Measurements from ENCODE around the gene ATRX.

ATRX gene

DNA sequence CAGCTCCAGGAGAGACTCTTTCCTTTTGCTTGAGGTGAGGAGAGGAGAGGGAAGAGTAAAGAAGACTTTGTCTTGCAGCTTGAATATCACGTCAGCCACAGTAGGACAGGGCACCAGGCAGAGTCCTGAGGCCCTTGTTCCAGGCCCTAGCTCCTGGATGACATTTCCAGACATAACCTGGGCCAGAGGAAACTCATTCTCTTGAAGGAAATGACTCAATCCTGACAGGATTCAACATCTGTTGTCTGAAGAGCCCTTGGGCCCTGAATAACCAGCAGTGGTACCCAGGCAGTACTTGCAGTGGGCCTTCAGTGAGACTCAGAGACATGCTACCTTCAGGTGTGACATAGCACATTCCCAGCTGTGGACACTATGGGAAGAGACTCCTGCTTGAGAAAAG, 276.0 kb downstream of the ATRX start:
- no peaks in the 10 kb centered on the region for H3K4me1 ChIP-seq (ENCODE audit: control insufficient read depth, insufficient read depth, low read length)
- H3K36me3 ChIP-seq (ENCODE audit: control insufficient read depth in 2 of 2, insufficient read depth in 1 of 2, low read length in 2 of 2): peaks cover 3 to 54% of the 10 kb centered on the region in 2 experiments
- no peak for TF ChIP-seq KLF1 (tag by site-specific recombination; IDR thresholded peaks at IDR 0.05)
- no peak overlapping the region for H3K4me3 ChIP-seq (ENCODE audit: low read depth, low read length)
- H3K9me3 ChIP-seq (ENCODE audit: control insufficient read depth, insufficient read depth, low read depth, low read length): no peaks in the 10 kb centered on the region; the same call in 1 of the 2 replicates
- no peak overlapping the region for H3K27ac ChIP-seq (ENCODE audit: extremely low read depth, low read depth, low read length)
- CTCF ChIA-PET: no interaction called here
- POLR2A ChIA-PET: interaction anchor here (0.6 kb wide), 1 partner anchor 1004 kb away, joined by 3 read pairs; no protein-coding TSS in a partner anchor

DNA sequence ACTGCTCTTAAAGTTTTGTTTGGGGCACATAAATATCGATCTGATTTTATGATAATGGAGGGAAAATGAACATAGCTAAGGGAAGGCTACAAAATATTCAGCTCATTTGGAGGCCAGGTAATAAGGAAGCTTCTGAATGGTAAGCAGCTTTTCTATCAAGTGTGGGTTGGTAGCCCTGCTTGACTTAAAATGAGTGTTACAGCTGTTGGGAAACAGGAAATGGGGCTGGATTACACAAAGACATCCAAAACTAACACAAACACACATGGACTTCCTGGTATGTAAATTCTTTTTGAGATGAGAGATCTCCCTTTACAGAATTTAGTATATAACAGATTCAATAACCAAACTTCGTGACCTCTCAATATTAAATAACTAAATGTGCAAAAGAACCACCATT, 280.8 kb downstream of the ATRX start:
- ChIA-PET POLR2A (no interaction called here), CTCF (interaction anchor here (0.8 kb wide), 1 partner anchor 11 kb away, joined by 3 read pairs; no protein-coding TSS in a partner anchor)
- Histone ChIP-seq H3K36me3 (ENCODE audit: control insufficient read depth in 2 of 2, insufficient read depth in 1 of 2, low read length in 2 of 2) (peaks cover 3 to 25% of the 10 kb centered on the region in 2 experiments; a peak in 2 of 3 replicates), H3K27ac (ENCODE audit: extremely low read depth, low read depth, low read length) (no peak overlapping the region), H3K9me3 (ENCODE audit: control insufficient read depth, insufficient read depth, low read depth, low read length) (no peaks in the 10 kb centered on the region), H3K4me1 (ENCODE audit: control insufficient read depth, insufficient read depth, low read length) (0 out of 2 replicates have a peak, but pooled peaks cover 4% of the 10 kb centered on the region), H3K4me3 (ENCODE audit: low read depth, low read length) (no peak overlapping the region)
- TF ChIP-seq ZBTB8A (tag by site-specific recombination; IDR thresholded peaks at IDR 0.05) (no peak), ZNF248 (tag by site-specific recombination; IDR thresholded peaks at IDR 0.05) (no peak), ZNF555 (tag by site-specific recombination; conservative IDR thresholded peaks at IDR 0.05) (no peak), ZNF629 (tag by site-specific recombination; IDR thresholded peaks at IDR 0.05) (no peak)

DNA sequence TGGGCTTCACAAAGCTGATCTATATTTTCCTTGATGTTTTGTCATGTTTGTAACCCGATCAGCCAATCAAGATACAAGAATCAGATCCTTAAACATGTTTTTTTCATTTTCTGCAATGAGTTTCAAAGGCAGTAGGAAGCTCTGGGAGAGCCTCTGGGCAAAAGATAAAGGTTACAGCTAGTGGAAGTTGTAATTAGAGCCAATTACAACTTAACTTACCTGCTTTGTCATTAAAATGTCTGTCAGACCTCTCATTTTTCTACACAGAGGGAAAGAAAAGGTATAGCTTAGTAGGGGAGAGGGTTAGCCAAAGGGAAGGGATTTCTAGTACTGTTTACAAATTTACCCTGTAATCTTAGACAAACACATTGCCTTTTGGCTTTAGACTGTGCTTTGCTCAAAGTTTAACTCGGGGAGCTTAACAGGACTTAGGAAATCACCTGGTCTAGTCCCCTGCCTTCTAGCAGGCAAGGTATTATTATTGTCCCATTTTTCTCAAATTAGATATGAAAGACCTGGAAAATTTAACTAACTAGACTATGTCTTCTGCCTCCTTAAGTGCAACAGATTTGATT, 283.0 kb downstream of the ATRX start:
- Histone ChIP-seq H3K36me3 (ENCODE audit: control insufficient read depth in 2 of 2, insufficient read depth in 1 of 2, low read length in 2 of 2) (peaks cover 3 to 8% of the 10 kb centered on the region in 2 experiments; a peak in 2 of 3 replicates), H3K27ac (ENCODE audit: extremely low read depth, low read depth, low read length) (no peak overlapping the region), H3K9me3 (ENCODE audit: control insufficient read depth, insufficient read depth, low read depth, low read length) (no peaks in the 10 kb centered on the region), H3K4me1 (ENCODE audit: control insufficient read depth, insufficient read depth, low read length) (0 out of 2 replicates have a peak, but pooled peaks cover 4% of the 10 kb centered on the region), H3K4me3 (ENCODE audit: low read depth, low read length) (no peak overlapping the region)
- POLR2A ChIA-PET: no interaction called here
- CTCF ChIA-PET: no interaction called here
- TF ChIP-seq TCF7L2 (IDR thresholded peaks at IDR 0.05; ENCODE audit: borderline replicate concordance, low read depth, low read length): peak; percentile 41; the same call in 1 of the 2 replicates
- no peak for TF ChIP-seq ZFP37 (tag by site-specific recombination; IDR thresholded peaks at IDR 0.05)
- peak; percentile 91 for TF ChIP-seq SP7 (tag by site-specific recombination; IDR thresholded peaks at IDR 0.05)
- TF ChIP-seq, protein P1, sequence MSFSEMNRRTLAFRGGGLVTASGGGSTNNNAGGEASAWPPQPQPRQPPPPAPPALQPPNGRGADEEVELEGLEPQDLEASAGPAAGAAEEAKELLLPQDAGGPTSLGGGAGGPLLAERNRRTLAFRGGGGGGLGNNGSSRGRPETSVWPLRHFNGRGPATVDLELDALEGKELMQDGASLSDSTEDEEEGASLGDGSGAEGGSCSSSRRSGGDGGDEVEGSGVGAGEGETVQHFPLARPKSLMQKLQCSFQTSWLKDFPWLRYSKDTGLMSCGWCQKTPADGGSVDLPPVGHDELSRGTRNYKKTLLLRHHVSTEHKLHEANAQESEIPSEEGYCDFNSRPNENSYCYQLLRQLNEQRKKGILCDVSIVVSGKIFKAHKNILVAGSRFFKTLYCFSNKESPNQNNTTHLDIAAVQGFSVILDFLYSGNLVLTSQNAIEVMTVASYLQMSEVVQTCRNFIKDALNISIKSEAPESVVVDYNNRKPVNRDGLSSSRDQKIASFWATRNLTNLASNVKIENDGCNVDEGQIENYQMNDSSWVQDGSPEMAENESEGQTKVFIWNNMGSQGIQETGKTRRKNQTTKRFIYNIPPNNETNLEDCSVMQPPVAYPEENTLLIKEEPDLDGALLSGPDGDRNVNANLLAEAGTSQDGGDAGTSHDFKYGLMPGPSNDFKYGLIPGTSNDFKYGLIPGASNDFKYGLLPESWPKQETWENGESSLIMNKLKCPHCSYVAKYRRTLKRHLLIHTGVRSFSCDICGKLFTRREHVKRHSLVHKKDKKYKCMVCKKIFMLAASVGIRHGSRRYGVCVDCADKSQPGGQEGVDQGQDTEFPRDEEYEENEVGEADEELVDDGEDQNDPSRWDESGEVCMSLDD (tag by site-specific recombination; IDR thresholded peaks at IDR 0.05): no peak
- no peak for TF ChIP-seq ZNF324 (tag by site-specific recombination; IDR thresholded peaks at IDR 0.05)
- TF ChIP-seq, protein P2, sequence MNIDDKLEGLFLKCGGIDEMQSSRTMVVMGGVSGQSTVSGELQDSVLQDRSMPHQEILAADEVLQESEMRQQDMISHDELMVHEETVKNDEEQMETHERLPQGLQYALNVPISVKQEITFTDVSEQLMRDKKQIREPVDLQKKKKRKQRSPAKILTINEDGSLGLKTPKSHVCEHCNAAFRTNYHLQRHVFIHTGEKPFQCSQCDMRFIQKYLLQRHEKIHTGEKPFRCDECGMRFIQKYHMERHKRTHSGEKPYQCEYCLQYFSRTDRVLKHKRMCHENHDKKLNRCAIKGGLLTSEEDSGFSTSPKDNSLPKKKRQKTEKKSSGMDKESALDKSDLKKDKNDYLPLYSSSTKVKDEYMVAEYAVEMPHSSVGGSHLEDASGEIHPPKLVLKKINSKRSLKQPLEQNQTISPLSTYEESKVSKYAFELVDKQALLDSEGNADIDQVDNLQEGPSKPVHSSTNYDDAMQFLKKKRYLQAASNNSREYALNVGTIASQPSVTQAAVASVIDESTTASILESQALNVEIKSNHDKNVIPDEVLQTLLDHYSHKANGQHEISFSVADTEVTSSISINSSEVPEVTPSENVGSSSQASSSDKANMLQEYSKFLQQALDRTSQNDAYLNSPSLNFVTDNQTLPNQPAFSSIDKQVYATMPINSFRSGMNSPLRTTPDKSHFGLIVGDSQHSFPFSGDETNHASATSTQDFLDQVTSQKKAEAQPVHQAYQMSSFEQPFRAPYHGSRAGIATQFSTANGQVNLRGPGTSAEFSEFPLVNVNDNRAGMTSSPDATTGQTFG (tag by site-specific recombination; IDR thresholded peaks at IDR 0.05; ENCODE audit: borderline replicate concordance): no peak
- TF ChIP-seq, protein P3, sequence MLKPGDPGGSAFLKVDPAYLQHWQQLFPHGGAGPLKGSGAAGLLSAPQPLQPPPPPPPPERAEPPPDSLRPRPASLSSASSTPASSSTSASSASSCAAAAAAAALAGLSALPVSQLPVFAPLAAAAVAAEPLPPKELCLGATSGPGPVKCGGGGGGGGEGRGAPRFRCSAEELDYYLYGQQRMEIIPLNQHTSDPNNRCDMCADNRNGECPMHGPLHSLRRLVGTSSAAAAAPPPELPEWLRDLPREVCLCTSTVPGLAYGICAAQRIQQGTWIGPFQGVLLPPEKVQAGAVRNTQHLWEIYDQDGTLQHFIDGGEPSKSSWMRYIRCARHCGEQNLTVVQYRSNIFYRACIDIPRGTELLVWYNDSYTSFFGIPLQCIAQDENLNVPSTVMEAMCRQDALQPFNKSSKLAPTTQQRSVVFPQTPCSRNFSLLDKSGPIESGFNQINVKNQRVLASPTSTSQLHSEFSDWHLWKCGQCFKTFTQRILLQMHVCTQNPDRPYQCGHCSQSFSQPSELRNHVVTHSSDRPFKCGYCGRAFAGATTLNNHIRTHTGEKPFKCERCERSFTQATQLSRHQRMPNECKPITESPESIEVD (tag by site-specific recombination; IDR thresholded peaks at IDR 0.05): peak; percentile 50
- TF ChIP-seq ZNF169 (tag by site-specific recombination; IDR thresholded peaks at IDR 0.05): no peak
- TF ChIP-seq MYNN (tag by site-specific recombination; IDR thresholded peaks at IDR 0.05; ENCODE audit: borderline replicate concordance): no peak
